Calu3 (cell line): Measurements from ENCODE around the gene RPS6KC1. TPM values are rescaled to one million over a fixed set of nuclear protein-coding genes. Genes with fewer than 3 reads are reported as not detected.
"Not testable (repeated sequence)": the region's sequence is repeated elsewhere in the genome, so short reads cannot be mapped to it uniquely, and the experiment has no call there.

Experiments used
- BruUV-seq: library from RNA; stranded (reverse); fragments of 400-500 nt; replicated peaks from 2 replicates; lab custom pipeline; 2021; lab: Mats Ljungman, UMichigan
- CTCF ChIA-PET: fragments of 300-600 bp; sonication (Branson Sonifier 250); formaldehyde crosslinking; loops from one replicate; lab custom pipeline; 2022; ENCODE audit warnings: antibody characterized with exemption; lab: Charles Lee
- DNase-seq: peaks from one replicate; pipeline ENCODE4 v3.0.0; 2022
- H3K27ac Mint-ChIP-seq: one replicate; pipeline ENCODE4 v1.8.0; 2022; ENCODE audit warnings: mixed read lengths; ENCODE audit not compliant: unreplicated experiment
- H3K27me3 Mint-ChIP-seq: one replicate; pipeline ENCODE4 v1.8.0; 2022; ENCODE audit warnings: mixed read lengths; ENCODE audit not compliant: unreplicated experiment
- H3K36me3 Mint-ChIP-seq: one replicate; pipeline ENCODE4 v1.8.0; 2022; ENCODE audit warnings: mild to moderate bottlenecking, moderate library complexity, mixed read lengths; ENCODE audit not compliant: insufficient read depth, unreplicated experiment
- H3K4me1 Mint-ChIP-seq: one replicate; pipeline ENCODE4 v1.8.0; 2022; ENCODE audit warnings: mild to moderate bottlenecking, low read depth, mixed read lengths; ENCODE audit not compliant: unreplicated experiment
- H3K4me3 Mint-ChIP-seq: one replicate; pipeline ENCODE4 v1.8.0; 2022; ENCODE audit warnings: mild to moderate bottlenecking, low read depth, moderate library complexity, mixed read lengths; ENCODE audit not compliant: unreplicated experiment
- H3K9me3 Mint-ChIP-seq: one replicate; pipeline ENCODE4 v1.8.0; 2022; ENCODE audit warnings: low read depth, mixed read lengths; ENCODE audit not compliant: unreplicated experiment
- intact Hi-C: fragments of 100-400 bp; cut with micrococcal nuclease; formaldehyde crosslinking; loops from one replicate; pipeline ENCODE4 v1.10.0; 2022; ENCODE audit not compliant: unreplicated experiment
- total RNA-seq: library from RNA; stranded (reverse); gene quantifications from 2 replicates; pipeline ENCODE4 v1.2.3, GENCODE V29; 2022
- TF ChIP-seq, protein P1 (sequence below): fragments of 200-600 bp; IDR thresholded peaks from one replicate; pipeline ENCODE4 v1.8.0; 2022; ENCODE audit warnings: antibody characterized with exemption; ENCODE audit not compliant: unreplicated experiment

The RPS6KC1 gene
- total RNA-seq, 1 experiment from 2014 or later, result 23.5 TPM

DNA sequence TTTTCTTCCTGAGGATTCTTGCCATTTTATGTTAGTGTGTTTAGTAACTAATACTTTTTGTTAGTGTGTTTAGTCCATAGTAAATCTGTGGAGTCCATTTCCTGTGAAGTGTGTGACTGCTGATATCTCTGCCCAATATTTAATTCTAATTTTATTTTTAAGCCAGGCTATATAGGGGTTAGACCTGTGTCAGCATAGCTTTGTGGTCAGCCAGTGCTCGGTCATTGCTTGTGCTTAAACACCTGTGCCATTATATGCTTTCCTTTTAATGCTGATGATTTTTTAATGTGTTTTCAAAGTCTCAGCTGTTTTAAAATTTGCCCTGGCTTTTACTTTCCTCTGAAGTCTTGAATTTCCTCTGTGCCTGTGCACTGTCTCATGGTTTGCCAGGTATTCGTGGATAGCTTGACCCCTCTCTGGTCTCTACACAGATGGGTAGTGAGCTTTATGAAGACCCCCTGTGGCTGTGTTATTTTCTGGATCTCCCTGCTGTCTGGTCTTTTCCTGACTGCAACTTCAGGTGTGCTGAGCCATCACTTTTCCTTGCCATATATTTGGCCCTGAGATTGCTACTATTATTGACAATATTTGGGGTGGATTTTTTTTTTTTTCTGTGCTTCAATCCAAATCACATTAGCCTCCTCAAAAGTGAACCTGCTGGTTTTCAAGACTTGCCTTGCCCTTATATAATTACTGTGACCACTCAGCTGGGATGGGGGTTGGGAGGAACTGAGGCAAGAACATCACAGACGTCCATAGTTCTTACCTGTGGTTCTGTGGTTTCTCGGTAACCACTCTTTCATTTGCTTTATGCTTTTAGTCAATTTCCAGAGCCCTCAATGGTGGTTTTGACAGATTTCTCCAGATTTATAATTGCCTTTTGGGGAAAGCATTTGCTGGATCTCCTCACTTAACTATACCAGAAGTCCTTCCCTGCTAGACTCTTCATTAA, 59.6 kb downstream of the RPS6KC1 start:
- TF ChIP-seq, protein P1, sequence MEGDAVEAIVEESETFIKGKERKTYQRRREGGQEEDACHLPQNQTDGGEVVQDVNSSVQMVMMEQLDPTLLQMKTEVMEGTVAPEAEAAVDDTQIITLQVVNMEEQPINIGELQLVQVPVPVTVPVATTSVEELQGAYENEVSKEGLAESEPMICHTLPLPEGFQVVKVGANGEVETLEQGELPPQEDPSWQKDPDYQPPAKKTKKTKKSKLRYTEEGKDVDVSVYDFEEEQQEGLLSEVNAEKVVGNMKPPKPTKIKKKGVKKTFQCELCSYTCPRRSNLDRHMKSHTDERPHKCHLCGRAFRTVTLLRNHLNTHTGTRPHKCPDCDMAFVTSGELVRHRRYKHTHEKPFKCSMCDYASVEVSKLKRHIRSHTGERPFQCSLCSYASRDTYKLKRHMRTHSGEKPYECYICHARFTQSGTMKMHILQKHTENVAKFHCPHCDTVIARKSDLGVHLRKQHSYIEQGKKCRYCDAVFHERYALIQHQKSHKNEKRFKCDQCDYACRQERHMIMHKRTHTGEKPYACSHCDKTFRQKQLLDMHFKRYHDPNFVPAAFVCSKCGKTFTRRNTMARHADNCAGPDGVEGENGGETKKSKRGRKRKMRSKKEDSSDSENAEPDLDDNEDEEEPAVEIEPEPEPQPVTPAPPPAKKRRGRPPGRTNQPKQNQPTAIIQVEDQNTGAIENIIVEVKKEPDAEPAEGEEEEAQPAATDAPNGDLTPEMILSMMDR, result no peak
- peaks cover 9% of the 10 kb centered on the region for H3K4me1 Mint-ChIP-seq
- no peak for DNase-seq
- BruUV-seq, result no TSS peak
- H3K27me3 Mint-ChIP-seq, result no peaks in the 10 kb centered on the region
- intact Hi-C loops, result no loop called here
- no peak overlapping the region for H3K4me3 Mint-ChIP-seq
- CTCF ChIA-PET, result no interaction called here
- H3K27ac Mint-ChIP-seq, result no peak overlapping the region
- H3K9me3 Mint-ChIP-seq, result no peaks in the 10 kb centered on the region
- H3K36me3 Mint-ChIP-seq, result no peaks in the 10 kb centered on the region

DNA sequence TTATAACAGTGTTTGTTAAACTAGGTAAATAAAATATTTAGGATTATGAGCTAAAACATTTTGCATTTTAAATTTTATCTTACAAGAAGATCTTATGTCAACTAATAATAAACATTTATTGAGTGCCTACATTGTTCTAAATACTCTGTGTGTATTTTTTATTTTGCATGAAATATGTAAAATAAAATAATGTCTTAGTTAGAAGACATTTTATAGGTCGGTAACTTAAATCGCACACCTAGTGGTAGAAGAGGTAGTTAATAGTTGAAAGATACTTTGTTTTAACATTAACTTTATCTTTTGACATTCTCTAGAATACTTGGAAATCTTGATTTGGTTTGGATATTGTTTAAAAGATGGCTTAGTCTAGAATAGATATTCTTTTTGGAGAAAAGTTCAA, 60.5 kb downstream of the RPS6KC1 start:
- CTCF ChIA-PET, result no interaction called here
- no peaks in the 10 kb centered on the region for H3K36me3 Mint-ChIP-seq
- TF ChIP-seq, protein P1, result no peak
- BruUV-seq, result no TSS peak
- peaks cover 9% of the 10 kb centered on the region for H3K4me1 Mint-ChIP-seq
- intact Hi-C loops, result no loop called here
- H3K9me3 Mint-ChIP-seq, result no peaks in the 10 kb centered on the region
- no peak overlapping the region for H3K4me3 Mint-ChIP-seq
- no peak for DNase-seq
- no peak overlapping the region for H3K27ac Mint-ChIP-seq
- no peaks in the 10 kb centered on the region for H3K27me3 Mint-ChIP-seq

DNA sequence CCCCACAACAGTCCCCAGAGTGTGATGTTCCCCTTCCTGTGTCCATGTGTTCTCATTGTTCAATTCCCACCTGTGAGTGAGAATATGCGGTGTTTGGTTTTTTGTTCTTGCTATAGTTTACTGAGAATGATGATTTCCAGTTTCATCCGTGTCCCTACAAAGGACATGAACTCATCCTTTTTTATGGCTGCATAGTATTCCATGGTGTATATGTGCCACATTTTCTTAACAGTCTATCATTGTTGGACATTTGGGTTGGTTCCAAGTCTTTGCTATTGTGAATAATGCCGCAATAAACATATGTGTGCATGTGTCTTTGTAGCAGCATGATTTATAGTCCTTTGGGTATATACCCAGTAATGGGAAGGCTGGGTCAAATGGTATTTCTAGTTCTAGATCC, 61.7 kb downstream of the RPS6KC1 start:
- H3K27me3 Mint-ChIP-seq, intact Hi-C loops, CTCF ChIA-PET: not testable (repeated sequence)

DNA sequence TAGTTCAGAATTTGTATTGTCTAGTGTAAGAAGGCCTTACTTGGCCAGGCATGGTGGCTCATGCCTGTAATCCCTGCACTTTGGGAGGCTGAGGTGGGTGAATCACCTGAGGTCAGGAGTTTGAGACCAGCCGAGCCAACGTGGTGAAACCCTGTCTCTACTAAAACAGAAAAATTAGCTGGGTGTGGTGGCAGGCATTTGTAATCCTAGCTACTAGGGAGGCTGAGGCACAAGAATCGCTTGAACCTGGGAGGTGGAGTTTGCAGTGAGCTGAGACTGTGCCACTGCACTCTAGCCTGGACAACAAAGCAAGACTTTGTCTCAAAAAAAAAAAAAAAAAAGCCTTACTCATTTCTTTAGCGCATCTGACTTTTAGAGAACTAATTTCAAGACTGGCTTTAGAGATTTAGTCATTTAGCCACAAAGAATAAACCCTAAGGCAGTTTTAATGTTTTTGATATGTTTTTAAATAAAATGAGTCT, 66.7 kb downstream of the RPS6KC1 start:
- H3K36me3 Mint-ChIP-seq, BruUV-seq, H3K27me3 Mint-ChIP-seq, H3K27ac Mint-ChIP-seq, H3K4me3 Mint-ChIP-seq, H3K9me3 Mint-ChIP-seq, DNase-seq, intact Hi-C loops: not testable (repeated sequence)
- CTCF ChIA-PET, result interaction anchor here (0.7 kb wide), 1 partner anchor 21 kb away, joined by 8 read pairs; no protein-coding TSS in a partner anchor
- H3K4me1 Mint-ChIP-seq, result peaks cover 21% of the 10 kb centered on the region

More for the DNA sequence above, 61.7 kb downstream of the RPS6KC1 start:
- not testable (repeated sequence) for H3K9me3 Mint-ChIP-seq, H3K36me3 Mint-ChIP-seq, H3K4me3 Mint-ChIP-seq, DNase-seq, BruUV-seq, H3K4me1 Mint-ChIP-seq, H3K27ac Mint-ChIP-seq

DNA sequence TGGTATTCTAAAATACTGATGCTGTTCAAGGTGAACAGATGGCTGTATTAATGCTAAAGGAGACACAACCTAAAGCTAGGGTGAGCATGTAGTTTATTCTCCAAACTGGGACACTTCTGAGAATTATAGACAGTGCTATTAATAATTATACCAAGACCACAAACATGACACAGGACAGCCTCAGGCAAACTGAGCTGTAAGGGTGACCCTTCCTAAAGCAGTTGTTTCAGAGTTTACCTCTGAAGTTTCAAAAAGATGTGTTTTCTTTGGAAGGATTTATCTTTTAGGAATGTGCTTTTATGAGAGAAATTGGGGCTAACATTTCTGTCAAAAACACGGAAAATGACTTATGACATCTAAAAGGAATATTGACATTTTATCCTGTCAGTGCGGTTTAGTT, 68.8 kb downstream of the RPS6KC1 start:
- Mint-ChIP-seq H3K9me3 (no peaks in the 10 kb centered on the region), H3K36me3 (no peaks in the 10 kb centered on the region), H3K4me3 (no peak overlapping the region), H3K27me3 (no peaks in the 10 kb centered on the region), H3K27ac (no peak overlapping the region), H3K4me1 (peaks cover 41% of the 10 kb centered on the region)
- intact Hi-C loops, result loop anchor here (5.0 to 10.0 kb wide), 2 partner anchors 443 to 875 kb away; no protein-coding TSS in a partner anchor
- no peak for DNase-seq
- TF ChIP-seq, protein P1, result no peak
- CTCF ChIA-PET, result interaction anchor here (0.5 kb wide), 1 partner anchor 1006 kb away, joined by 4 read pairs; no protein-coding TSS in a partner anchor
- BruUV-seq, result no TSS peak
